HS-5 (cell line): ENCODE results near the gene ANK2.
"Not testable (repeated sequence)": the region's sequence is repeated elsewhere in the genome, so short reads cannot be mapped to it uniquely, and the experiment has no call there.

Source experiments
- DNase-seq: peaks from one replicate; pipeline ENCODE4 v3.0.0-alpha.2; 2012; ENCODE audit warnings: low read depth

The ANK2 gene

GRCh38 chr4:113153529-113154101, 104.2 kb downstream of the ANK2 start:
- DNase-seq, result no peak

DNA sequence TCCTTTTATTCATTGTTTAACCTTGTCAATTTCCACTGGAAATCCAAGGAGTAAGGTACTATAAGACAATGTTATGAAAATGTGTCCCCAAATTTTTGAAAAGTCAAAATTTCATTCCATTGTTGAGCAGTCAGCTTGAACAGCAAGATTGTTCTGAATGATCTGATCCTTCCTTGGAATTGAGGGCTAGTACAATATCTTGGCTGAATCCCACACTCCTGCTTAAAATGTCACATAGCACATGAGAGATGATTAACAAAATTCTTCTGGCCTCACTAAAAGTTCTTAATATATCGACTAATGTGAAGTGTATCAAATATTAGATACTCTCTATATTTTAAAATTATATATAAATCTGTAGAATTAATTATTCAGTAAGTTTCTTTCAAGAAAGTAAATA, 104.8 kb downstream of the ANK2 start:
- DNase-seq, result no peak

DNA sequence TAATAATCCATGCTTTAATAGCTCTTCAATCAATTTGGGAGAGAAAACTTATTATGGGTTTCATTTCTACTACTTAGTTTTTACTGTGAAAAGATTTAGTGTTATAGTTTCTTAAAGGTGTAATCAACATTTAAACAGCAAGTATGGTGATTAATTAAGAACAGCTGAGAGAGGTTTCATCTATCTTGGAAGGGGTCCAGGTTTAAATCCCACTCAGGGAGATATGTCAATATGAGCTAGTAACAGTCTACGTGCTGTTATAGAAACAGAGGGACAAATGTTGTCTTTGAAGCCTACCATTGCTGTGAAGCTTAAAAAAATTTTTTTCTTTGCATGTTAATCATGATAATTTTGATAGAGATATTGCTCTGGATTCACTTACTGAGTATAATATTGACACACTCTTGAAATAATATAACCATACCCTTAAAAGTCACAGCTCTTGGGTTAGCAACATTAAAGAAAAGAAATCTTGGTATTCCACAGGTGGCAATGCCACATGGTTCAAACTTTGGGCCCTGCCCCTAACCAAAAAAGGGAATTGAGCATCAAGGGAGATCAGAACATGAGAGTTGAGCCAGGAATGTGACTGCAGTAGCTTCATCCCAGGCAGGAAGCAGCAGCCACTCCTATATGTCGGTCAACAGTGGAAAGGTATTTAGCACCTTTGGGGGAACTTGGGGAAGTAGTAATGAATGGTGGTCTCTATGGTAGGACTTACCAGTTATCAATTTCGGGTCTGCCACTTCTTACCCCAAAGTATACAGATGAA, 107.8 kb downstream of the ANK2 start:
- DNase-seq, result no peak

- DNase-seq, result no peak
Measured at GRCh38 chr4:113159942-113160545, 110.6 kb downstream of the ANK2 start.

- DNase-seq, result no peak
Measured at GRCh38 chr4:113160548-113160947, 111.1 kb downstream of the ANK2 start.

DNA sequence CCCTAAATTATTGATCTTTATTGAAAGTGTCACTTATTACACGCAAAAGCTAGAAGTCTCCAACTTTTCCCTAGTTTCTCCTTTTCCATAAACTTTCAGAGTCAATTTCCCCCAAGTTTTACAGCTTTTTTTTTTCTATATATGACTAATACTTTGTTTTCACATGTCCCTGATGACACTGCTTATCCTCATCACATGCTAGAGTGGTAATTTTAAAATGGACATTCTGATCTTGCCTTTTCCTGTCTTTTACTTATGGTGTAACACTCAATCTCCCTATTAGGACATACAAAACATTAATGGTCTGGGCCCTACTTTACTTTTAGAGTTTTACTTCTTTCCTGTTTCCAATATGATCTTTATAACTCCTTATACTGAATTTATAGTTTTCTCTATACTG, 112.6 kb downstream of the ANK2 start:
- DNase-seq, result no peak

- no peak for DNase-seq
Measured at GRCh38 chr4:113169368-113169767, 119.9 kb downstream of the ANK2 start.

- no peak for DNase-seq
Measured at GRCh38 chr4:113170115-113170804, 120.8 kb downstream of the ANK2 start.

- DNase-seq, result no peak
Measured at GRCh38 chr4:113170805-113171468, 121.5 kb downstream of the ANK2 start.

DNA sequence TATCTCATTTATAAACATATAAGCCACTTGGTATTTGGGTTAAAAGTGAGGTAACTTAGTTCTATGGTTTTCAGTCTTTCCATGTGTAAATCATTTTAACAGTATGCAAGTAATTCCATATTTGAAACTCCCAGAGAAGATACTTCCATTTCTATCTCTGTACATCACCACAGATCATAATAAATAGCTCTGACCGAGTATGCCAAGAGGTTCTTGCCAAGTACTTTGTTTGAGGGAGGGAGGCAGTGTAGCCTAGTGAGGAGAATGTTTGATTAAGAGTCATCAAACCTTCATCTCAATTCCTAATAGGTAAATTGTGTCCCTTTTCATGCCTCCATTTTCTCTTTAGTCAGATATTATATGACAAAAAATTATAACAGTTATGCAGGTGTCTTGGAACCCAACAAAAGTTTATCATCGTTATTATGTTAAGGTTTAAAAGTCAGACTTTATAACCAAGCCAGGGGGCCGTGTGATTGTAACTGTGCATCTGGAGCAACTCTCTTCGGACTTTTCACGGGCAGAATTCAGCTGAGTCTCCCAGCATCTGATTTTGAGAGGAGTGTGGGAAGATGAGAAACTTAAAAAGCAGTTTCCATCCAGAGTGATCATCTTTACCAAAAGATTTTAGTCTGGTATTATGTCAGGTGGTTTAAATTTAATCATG, 123.8 kb downstream of the ANK2 start:
- no peak for DNase-seq

GRCh38 chr4:113173793-113174264, 124.4 kb downstream of the ANK2 start:
- DNase-seq, result no peak

DNA sequence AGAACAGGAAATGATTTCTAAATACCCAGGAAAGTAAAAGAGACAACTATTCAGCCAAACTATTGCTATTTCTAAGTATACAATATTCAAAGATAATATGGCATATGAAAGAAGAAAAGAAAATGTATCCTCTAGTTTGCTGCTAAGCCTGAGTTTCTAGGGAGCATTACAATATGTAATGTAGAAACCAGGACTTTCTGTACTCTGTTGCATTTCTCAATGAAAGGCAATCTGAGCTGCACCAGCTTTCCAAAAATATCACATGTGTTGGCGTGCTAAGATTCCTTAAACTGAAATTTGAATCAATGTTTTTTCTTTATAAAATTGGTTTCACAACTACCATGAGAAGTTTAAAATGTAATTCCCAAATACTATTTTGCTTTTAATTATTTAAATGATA, 129.6 kb downstream of the ANK2 start:
- no peak for DNase-seq

GRCh38 chr4:113179996-113180395, 130.5 kb downstream of the ANK2 start:
- no peak for DNase-seq

DNA sequence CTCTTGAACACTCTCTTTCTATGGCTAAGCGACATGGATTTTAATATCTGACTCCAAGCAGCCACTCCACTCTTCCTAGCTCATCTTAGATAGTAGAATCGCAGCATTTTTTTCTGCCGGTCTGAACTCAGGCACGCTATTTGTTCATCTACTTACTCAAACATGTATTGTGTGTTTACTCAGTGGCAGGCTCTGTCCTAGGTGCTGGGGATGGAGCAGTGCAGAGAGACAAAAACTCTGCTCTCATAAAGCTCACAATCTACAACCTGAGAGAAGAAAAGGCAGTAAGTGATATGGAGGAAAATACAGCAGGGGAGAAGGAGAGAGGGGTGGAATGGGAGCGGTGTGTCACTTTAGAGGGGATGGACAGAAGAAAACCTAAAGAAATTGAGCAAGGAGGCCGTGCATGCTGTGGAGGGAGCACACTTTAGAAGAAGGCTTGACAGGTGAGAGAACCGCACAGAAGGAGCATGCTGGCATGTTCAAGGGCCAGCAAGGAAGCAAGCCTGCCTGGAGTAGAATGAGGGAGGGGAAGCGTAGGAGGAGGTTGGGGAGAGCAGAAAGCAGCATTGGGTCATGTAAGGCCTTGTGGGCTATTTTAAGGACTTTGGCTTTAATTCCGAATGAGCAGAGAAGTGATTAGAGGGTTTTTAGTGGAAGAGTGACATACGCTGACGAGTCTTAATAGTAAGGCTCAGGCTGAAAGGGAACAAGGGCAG, 132.0 kb downstream of the ANK2 start:
- DNase-seq, result no peak

DNA sequence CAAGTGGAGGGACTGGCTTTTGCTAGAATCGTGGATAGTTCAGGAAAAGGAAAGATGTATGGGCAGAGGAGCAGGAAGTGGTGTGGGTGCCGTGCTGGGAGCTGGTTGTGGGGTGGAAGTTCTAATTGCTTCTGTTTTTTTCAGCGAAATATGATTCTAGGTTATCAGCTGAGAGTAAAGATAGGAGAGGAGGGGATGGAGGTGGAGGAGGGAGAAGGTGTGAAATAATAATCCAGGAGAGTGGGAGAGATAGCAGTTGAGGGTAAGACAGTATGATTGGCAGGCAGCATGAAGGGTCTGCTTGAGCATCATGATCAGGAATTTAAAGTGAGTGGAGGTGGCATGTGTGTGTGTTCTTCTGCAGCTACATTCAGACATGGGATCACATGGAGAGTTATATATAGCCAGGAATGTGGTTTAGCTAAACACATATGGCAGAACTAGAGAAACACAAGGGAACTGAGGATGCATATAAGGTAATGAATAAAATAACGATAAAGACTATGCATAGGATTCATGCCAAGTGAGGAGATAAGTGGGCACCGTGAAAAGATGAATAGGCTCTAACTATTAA, 133.7 kb downstream of the ANK2 start:
- DNase-seq, result no peak

- DNase-seq, result not testable (repeated sequence)
Measured at GRCh38 chr4:113186220-113186619, 136.8 kb downstream of the ANK2 start.

DNA sequence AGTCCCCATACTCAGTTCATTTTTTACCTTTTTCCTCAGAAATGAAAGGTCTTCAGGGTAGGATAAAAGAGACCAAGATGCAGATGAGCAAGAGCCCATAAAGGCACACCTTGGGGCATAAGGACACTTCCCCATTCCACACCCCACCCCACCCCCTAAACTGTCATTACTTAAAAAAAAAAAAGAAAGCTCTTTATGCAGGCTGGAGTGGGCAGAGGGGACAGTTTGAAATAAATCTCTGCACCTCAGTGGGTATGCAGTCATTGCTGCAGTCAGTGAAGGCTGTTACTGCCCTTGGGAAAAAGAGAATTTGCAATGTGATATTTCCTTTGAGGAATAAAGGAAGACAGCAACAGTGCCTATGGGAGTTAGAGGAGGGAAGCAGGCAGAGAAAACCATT, 137.5 kb downstream of the ANK2 start:
- DNase-seq, result no peak

DNA sequence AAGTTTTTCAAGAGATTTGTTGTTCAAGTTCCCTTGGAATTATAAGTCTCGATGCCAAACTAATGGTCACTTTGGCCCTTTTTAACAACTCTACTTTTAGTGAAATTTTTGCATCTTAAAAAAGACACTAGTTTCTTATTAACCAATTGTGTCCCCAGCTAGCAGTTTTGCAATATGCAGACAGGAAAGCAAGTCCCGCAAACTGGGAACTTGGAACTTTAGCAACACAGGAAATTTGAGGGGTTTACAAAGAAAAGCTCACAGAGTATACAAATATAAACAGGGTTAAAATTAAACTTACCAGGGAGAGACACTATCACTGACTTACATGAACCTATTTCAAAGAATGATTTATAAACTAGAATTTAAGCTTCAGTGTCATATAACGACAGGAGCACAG, 137.9 kb downstream of the ANK2 start:
- DNase-seq, result no peak

DNA sequence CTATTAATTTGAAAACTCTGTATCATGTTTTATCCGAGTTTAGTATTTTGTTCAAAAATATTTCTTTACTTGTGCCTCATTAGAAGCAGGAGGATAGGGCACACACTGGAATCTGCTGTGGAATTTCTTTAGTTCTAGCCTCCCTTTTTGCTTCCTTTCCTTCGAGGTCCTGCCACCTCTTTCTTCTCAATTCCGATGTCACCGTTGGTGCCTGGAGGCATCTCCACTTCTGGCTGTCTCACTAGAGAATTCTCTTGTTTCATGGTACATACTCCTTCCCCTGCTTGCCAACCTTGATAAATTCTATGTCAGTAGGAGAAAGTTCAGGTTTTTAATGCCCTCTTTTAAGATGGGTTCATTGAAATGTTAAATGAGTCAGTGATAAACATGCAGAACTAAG, 140.1 kb downstream of the ANK2 start:
- no peak for DNase-seq

DNA sequence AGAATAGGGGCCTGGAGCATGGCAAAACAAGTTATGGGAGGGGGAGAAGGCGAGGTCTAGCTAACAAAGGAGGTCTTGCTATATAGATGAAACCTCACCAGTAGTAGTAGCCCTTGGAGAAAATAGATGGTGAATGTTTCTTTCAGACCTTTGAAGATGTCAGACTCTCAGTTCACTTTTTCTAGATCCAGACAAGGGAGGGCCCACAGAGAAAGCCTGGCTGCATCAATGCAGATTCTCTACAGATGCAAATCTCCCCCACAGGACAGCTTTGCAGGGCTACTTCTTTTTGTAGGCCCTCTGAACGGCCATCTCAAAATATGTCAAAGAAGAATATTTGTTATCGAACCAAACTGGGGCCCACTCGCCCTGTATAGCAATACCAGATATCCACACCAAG, 159.7 kb downstream of the ANK2 start:
- no peak for DNase-seq
